ENCODE measurements around the gene GADL1.

GADL1 gene

GRCh38 chr3:30708472-30708871 is 186.0 kb downstream of the GADL1 start:
- in situ Hi-C loops (cut with HindIII; ENCODE audit: low sequenced_read_pairs), result no loop called here
- DNase-seq (ENCODE audit: low read depth, low spot score), result no peak
- H3K4me3 ChIP-seq (ENCODE audit: low read depth, low read length), result no peak overlapping the region

GRCh38 chr3:30707825-30708224 is 186.6 kb downstream of the GADL1 start:
- no peak for DNase-seq (ENCODE audit: low read depth, low spot score)
- H3K4me3 ChIP-seq (ENCODE audit: low read depth, low read length), result no peak overlapping the region
- in situ Hi-C loops (cut with HindIII; ENCODE audit: low sequenced_read_pairs), result no loop called here
- no peak for TF ChIP-seq CTCF (IDR thresholded peaks at IDR 0.05; ENCODE audit: low read depth, low read length)

More at GRCh38 chr3:30708472-30708871, 186.0 kb downstream of the GADL1 start:
- no peak for TF ChIP-seq CTCF (IDR thresholded peaks at IDR 0.05; ENCODE audit: low read depth, low read length)

- TF ChIP-seq CTCF (IDR thresholded peaks at IDR 0.05; ENCODE audit: low read depth, low read length), result no peak
- no peak overlapping the region for H3K4me3 ChIP-seq (ENCODE audit: low read depth, low read length)
- no peak for DNase-seq (ENCODE audit: low read depth, low spot score)
- in situ Hi-C loops (cut with HindIII; ENCODE audit: low sequenced_read_pairs), result no loop called here
These were observed 189.2 kb downstream of the GADL1 start for GRCh38 chr3:30704931-30705890.

- H3K4me3 ChIP-seq (ENCODE audit: low read depth, low read length), result no peak overlapping the region
- TF ChIP-seq CTCF (IDR thresholded peaks at IDR 0.05; ENCODE audit: low read depth, low read length), result no peak
- no peak for DNase-seq (ENCODE audit: low read depth, low spot score)
- in situ Hi-C loops (cut with HindIII; ENCODE audit: low sequenced_read_pairs), result no loop called here
These were observed 191.5 kb downstream of the GADL1 start for GRCh38 chr3:30702828-30703397.

GRCh38 chr3:30702038-30702827 is 192.2 kb downstream of the GADL1 start:
- TF ChIP-seq CTCF (IDR thresholded peaks at IDR 0.05; ENCODE audit: low read depth, low read length), result no peak
- in situ Hi-C loops (cut with HindIII; ENCODE audit: low sequenced_read_pairs), result no loop called here
- DNase-seq (ENCODE audit: low read depth, low spot score), result no peak
- H3K4me3 ChIP-seq (ENCODE audit: low read depth, low read length), result no peak overlapping the region

- no peak overlapping the region for H3K4me3 ChIP-seq (ENCODE audit: low read depth, low read length)
- no peak for TF ChIP-seq CTCF (IDR thresholded peaks at IDR 0.05; ENCODE audit: low read depth, low read length)
- DNase-seq (ENCODE audit: low read depth, low spot score), result no peak
- in situ Hi-C loops (cut with HindIII; ENCODE audit: low sequenced_read_pairs), result no loop called here
These were observed 193.6 kb downstream of the GADL1 start for GRCh38 chr3:30700702-30701321.
